ENCODE results near the gene HMGB3.
"Not testable (repeated sequence)": the region's sequence is repeated elsewhere in the genome, so short reads cannot be mapped to it uniquely, and the experiment has no call there.

The HMGB3 gene

GRCh38 chrX:150982788-150983520, at the start of gene HMGB3:
Gene HMGB3 (plus strand): TSS chrX:150983335. CDS start chrX:150985600, 2,265 bp downstream.
- peak; percentile 60 for DNase-seq (ENCODE audit: low read depth, low spot score)

- DNase-seq (ENCODE audit: low read depth, low spot score) = no peak
Observed at GRCh38 chrX:150933945-150934350, 49.2 kb upstream of the HMGB3 start.

- DNase-seq (ENCODE audit: low read depth, low spot score) = no peak
Observed at GRCh38 chrX:150934453-150934852, 48.7 kb upstream of the HMGB3 start.

GRCh38 chrX:150935467-150935866, 47.7 kb upstream of the HMGB3 start:
- DNase-seq (ENCODE audit: low read depth, low spot score) = no peak

- DNase-seq (ENCODE audit: low read depth, low spot score) = no peak
Observed at GRCh38 chrX:150936556-150936955, 46.6 kb upstream of the HMGB3 start.

GRCh38 chrX:150940844-150941495, 42.2 kb upstream of the HMGB3 start:
- DNase-seq (ENCODE audit: low read depth, low spot score) = no peak

- DNase-seq (ENCODE audit: low read depth, low spot score) = no peak
Observed at GRCh38 chrX:150941580-150941979, 41.6 kb upstream of the HMGB3 start.

GRCh38 chrX:150942942-150943594, 40.1 kb upstream of the HMGB3 start:
- no peak for DNase-seq (ENCODE audit: low read depth, low spot score)

- DNase-seq (ENCODE audit: low read depth, low spot score) = no peak
Observed at GRCh38 chrX:150944233-150944632, 38.9 kb upstream of the HMGB3 start.

- DNase-seq (ENCODE audit: low read depth, low spot score) = no peak
Observed at GRCh38 chrX:150954951-150955350, 28.2 kb upstream of the HMGB3 start.

GRCh38 chrX:150955590-150955989, 27.5 kb upstream of the HMGB3 start:
- no peak for DNase-seq (ENCODE audit: low read depth, low spot score)

GRCh38 chrX:150958177-150958576, 25.0 kb upstream of the HMGB3 start:
- DNase-seq (ENCODE audit: low read depth, low spot score) = no peak

GRCh38 chrX:150959557-150959956, 23.6 kb upstream of the HMGB3 start:
- DNase-seq (ENCODE audit: low read depth, low spot score) = no peak

GRCh38 chrX:150961631-150962030, 21.5 kb upstream of the HMGB3 start:
- DNase-seq (ENCODE audit: low read depth, low spot score) = no peak

GRCh38 chrX:150964416-150964815, 18.7 kb upstream of the HMGB3 start:
- not testable (repeated sequence) for DNase-seq (ENCODE audit: low read depth, low spot score)

- DNase-seq (ENCODE audit: low read depth, low spot score) = no peak
Observed at GRCh38 chrX:150966235-150966634, 16.9 kb upstream of the HMGB3 start.

GRCh38 chrX:150966742-150967141, 16.4 kb upstream of the HMGB3 start:
- no peak for DNase-seq (ENCODE audit: low read depth, low spot score)

- DNase-seq (ENCODE audit: low read depth, low spot score) = no peak
Observed at GRCh38 chrX:150967786-150968185, 15.3 kb upstream of the HMGB3 start.

GRCh38 chrX:150968862-150969720, 14.0 kb upstream of the HMGB3 start:
- no peak for DNase-seq (ENCODE audit: low read depth, low spot score)

GRCh38 chrX:150972450-150972849, 10.7 kb upstream of the HMGB3 start:
- no peak for DNase-seq (ENCODE audit: low read depth, low spot score)

GRCh38 chrX:150975655-150976390, 7.3 kb upstream of the HMGB3 start:
- no peak for DNase-seq (ENCODE audit: low read depth, low spot score)
